Iris pigment epithelial cell (primary cell): Measurements from ENCODE around the gene PDE7B.
"Not testable (repeated sequence)": the region's sequence is repeated elsewhere in the genome, so short reads cannot be mapped to it uniquely, and the experiment has no call there.

Experiments used
- DNase-seq: peaks from one replicate; pipeline ENCODE4 v3.0.0-alpha.2; 2011; ENCODE audit warnings: low read depth

PDE7B gene

DNA sequence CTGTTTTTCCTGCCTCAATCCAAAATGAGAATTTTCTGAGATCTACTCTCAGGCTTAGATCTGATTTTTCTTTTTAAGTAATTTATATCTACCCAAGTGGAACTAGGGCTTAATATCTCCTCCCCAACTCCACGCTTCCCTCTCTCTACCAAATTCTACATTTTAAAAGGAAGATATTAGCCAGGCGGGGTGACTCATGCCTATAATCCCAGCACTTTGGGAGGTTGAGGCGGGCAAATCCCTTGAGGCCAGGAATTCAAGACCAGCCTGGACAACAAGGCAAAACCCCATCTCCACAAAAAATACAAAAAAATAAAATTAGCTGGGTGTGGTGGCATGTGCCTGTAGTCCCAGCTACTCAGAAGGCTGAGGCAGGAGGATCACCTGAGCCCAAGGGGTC, 337.6 kb downstream of the PDE7B start:
- no peak for DNase-seq

GRCh38 chr6:136191606-136192312, 340.3 kb downstream of the PDE7B start:
- DNase-seq, result no peak

- no peak for DNase-seq
Measured at GRCh38 chr6:136192902-136193301, 341.4 kb downstream of the PDE7B start.

GRCh38 chr6:136201732-136202131, 350.2 kb downstream of the PDE7B start:
- DNase-seq, result peak; percentile 9

GRCh38 chr6:136208783-136209182, 357.3 kb downstream of the PDE7B start:
- DNase-seq, result no peak

GRCh38 chr6:136209496-136209895, 358.0 kb downstream of the PDE7B start:
- no peak for DNase-seq

- DNase-seq, result no peak
Measured at GRCh38 chr6:136210398-136211165, 359.1 kb downstream of the PDE7B start.

DNA sequence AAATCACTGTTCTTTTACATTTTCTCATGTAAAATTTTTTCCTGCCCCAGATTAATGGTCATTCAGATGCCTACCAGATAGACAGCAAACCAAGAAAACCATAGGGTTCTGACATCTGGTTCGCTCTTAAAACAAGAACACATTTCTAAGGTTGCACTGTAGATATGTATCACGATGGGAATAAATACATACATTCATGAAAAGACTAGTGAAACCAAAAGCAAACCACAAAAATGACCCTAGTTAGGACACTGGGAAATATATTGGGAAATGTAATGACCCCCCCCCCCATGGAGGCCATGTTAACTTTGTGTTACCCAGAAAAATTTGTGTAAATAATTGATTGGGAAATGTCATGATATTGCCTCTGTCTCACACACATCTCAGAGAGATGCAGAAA, 361.1 kb downstream of the PDE7B start:
- no peak for DNase-seq

DNA sequence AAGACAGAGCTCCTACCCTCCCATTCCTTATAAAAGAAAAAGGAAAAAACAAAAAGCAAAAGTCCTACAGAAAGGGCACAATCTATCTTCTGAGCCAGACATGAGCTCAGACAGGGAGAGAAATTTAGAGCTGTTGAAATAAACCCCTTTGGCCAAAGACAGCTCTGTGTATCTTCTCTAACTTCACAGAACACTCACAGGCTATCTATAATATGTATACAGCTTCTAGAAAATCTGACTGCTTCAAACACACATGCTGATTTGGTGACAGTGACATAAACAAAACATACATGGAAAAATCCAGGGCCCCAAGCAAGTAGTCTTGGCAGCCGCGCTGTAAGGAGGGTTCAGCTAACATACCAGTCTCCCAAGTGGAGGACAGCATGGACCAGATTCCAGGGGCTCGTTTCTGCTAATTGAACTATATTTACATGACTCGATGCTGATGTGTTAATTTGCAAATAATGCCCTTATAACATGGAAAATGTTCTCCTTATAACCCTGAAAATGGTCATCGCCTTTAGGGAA, 361.6 kb downstream of the PDE7B start:
- no peak for DNase-seq

DNA sequence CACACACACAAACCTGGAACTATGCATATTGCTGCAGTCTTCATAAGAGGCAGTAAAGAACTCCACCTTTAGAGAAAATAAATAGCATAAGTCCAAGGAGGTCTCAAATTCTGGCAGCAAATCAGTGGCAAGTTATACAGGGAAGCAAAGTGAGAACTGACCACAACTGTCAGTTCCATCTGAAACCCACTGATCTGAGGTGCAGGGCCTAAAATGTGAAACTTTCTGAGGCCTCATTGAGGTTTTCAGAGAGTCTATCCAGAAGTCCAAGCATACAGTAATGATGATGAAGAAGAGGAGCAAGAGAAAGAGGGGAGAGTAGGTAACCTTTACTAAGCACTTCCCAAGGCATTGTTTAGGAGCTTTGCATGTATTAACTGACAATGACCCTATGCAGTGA, 362.4 kb downstream of the PDE7B start:
- no peak for DNase-seq

DNA sequence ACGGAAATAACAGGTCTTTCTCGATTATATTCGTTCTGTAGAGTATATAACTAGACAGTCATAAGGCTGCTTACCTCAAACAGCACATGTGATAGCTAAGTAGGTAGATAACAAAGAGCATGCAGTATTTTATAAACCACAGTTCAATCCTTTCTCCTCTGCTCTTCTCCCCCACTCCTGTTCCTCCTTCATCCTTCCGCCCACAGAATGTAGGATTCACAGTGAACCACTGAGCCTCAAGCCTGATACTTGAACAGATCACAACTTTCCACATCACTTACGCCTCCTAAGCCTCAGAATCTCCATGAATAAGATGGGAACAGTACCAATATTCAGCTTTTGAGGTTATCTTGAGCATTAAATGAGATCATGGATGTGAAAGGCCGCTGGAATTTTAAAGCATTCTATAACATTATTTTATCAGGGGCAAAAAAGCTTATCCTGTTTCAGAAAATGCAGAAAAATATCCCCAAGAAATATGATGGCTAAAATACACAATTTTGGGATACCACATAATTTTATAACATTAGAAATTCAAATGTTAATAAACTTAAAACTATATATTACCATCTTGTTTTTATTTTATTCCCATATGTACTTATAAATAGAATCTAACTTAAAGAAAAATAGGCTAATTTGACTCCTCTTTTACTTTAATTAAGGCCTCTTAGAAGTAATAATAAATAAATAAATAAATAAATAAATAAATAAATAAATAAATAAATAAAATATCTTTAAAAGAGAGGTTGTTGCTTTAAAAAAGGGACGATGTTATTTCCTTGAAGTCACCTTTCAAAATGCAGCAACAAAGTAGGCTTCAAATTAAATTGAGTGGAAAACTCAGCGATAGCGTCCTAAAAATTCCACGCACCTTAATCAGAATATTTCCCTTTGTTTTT, 365.3 kb downstream of the PDE7B start:
- DNase-seq, result no peak

DNA sequence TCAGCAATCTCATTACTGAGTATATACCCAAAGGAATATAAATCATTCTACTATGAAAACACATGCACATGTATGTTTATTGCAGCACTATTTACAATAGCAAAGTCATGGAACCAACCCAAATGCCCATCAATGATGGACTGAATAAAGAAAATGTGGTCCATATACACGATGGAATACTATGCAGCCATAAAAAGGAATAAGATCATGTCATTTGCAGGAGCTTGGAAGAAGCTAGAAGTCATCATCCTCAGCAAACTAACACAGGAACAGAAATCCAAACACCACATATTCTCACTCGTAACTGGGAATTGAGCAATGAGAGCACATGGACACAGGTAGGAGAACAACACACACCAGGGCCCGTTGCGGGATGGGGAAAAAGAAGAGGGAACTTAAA, 373.5 kb downstream of the PDE7B start:
- DNase-seq, result not testable (repeated sequence)

GRCh38 chr6:136225496-136225895, 374.0 kb downstream of the PDE7B start:
- peak; percentile 29 for DNase-seq

- peak; percentile 61 for DNase-seq
Measured at GRCh38 chr6:136226027-136226673, 374.6 kb downstream of the PDE7B start.

GRCh38 chr6:136226674-136227377, 375.3 kb downstream of the PDE7B start:
- no peak for DNase-seq

DNA sequence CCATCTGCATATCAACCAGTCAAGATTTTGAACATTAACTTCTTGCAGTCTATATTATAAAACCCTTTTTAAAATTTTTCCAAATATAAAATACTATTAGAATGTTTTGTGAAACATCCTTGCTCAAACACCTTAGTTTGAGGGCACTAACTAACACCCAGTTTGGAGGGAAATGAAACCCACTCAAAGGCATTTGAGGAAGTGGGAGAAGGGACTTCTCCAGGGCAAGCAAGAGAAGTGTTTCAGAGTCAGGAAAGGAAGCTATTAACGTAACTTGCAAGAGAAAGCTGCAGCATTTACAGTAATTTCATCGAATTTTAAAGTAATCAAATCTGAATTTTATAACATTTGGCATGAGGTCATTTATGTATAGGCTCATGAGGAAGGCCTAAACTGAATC, 377.3 kb downstream of the PDE7B start:
- DNase-seq, result no peak

DNA sequence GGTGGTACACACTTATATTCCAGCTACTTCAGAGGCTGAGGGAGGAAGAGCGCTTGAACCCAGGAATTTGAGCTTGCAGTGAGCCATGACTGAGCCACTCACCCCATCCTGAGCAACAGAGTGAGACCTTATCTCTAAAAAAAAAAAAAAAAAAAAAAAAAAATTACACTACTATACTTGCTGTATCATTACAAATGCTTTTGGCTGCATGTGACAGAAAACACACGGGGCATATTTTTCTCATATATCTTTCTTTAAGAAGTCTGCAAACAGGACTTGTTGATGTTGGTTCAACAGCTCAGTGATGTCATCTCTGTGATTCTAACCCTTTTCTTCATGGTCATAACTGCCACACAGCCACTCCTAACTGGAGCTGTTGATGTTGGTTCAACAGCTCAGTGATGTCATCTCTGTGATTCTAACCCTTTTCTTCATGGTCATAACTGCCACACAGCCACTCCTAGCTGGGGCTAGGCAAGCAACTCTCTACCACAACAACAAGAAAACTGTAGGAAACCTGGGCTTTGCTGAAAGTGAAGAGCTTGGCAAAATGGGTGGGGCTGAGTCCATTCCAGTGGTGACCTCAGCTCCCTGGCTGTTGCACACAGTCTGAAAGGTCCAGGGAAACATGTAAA, 378.8 kb downstream of the PDE7B start:
- DNase-seq, result peak; percentile 32

GRCh38 chr6:136232701-136233100, 381.2 kb downstream of the PDE7B start:
- DNase-seq, result no peak

DNA sequence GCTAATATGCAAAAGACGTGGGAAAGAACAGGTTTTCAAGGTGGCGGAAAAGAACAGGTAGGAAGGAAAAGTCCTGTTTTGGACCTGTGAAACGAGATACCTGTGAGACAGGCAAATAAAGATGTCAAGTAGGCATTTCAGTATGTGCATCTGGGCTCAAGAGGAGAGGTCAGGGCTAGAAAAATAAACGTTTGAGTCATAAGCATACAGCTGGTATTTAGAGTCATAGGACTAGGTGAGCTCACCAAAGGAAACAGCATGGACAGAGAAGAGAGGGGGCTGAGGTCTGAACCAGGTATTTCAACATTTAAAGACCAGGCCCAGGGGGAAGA, 383.7 kb downstream of the PDE7B start:
- DNase-seq, result peak; percentile 78

- DNase-seq, result peak; percentile 50
Measured at GRCh38 chr6:136236466-136237293, 385.2 kb downstream of the PDE7B start.
